HUES48 (cell line): ENCODE measurements around the gene SLC17A2.
A peak's percentile ranks its signal among the peaks of the same experiment; 100 is the strongest.

Experiments used
- H3K27ac ChIP-seq: one replicate; pipeline ENCODE4 v1.7.0; 2013; ENCODE audit warnings: low read depth, low read length, inconsistent platforms
- H3K27me3 ChIP-seq: 2 replicates; pipeline ENCODE4 v1.6.1; 2013; ENCODE audit warnings: mild to moderate bottlenecking, low read length; ENCODE audit not compliant: control insufficient read depth, insufficient read depth
- H3K36me3 ChIP-seq: 2 replicates; pipeline ENCODE4 v1.6.1; 2013; ENCODE audit warnings: low read length; ENCODE audit not compliant: control insufficient read depth, insufficient read depth
- H3K4me1 ChIP-seq: 2 replicates; pipeline ENCODE4 v1.6.1; 2013; ENCODE audit warnings: mild to moderate bottlenecking, low read length; ENCODE audit not compliant: control insufficient read depth, insufficient read depth
- H3K4me3 ChIP-seq: 2 replicates; pipeline ENCODE4 v1.5.1; 2013; ENCODE audit warnings: mild to moderate bottlenecking, low read depth, low read length
- H3K9ac ChIP-seq: 2 replicates; pipeline ENCODE4 v1.6.1; 2013; ENCODE audit warnings: mild to moderate bottlenecking, low read depth, low read length, moderate library complexity
- H3K9me3 ChIP-seq: 2 replicates; pipeline ENCODE4 v1.6.1; 2013; ENCODE audit warnings: low read length; ENCODE audit not compliant: control insufficient read depth, insufficient read depth

SLC17A2 gene

GRCh38 chr6:25930532-25931410, at the start of gene SLC17A2:
SLC17A2 (minus strand) TSS chr6:25930691; CDS start chr6:25925796, 4,895 bp downstream.
- Histone ChIP-seq H3K27me3 (no peaks in the 10 kb centered on the region), H3K9me3 (no peaks in the 10 kb centered on the region), H3K36me3 (no peaks in the 10 kb centered on the region), H3K27ac (no peak within 1 kb of the TSS), H3K4me3 (no peak within 1 kb of the TSS), H3K9ac (no peak within 1 kb of the TSS), H3K4me1 (no peaks in the 10 kb centered on the region)

- Histone ChIP-seq H3K4me1 (no peaks in the 10 kb centered on the region), H3K36me3 (peaks cover 55% of the 10 kb centered on the region), H3K9me3 (no peaks in the 10 kb centered on the region), H3K27ac (no peak overlapping the region), H3K9ac (no peak overlapping the region), H3K4me3 (no peak overlapping the region), H3K27me3 (no peaks in the 10 kb centered on the region)
These were observed 45.6 kb upstream of the SLC17A2 start for GRCh38 chr6:25975923-25976560.

GRCh38 chr6:25973923-25974555, 43.5 kb upstream of the SLC17A2 start:
- no peaks in the 10 kb centered on the region for H3K9me3 ChIP-seq
- no peak overlapping the region for H3K9ac ChIP-seq
- no peak overlapping the region for H3K27ac ChIP-seq
- H3K4me1 ChIP-seq, result no peaks in the 10 kb centered on the region
- no peaks in the 10 kb centered on the region for H3K27me3 ChIP-seq
- no peak overlapping the region for H3K4me3 ChIP-seq
- peaks cover 65% of the 10 kb centered on the region for H3K36me3 ChIP-seq

- Histone ChIP-seq H3K27ac (no peak overlapping the region), H3K9me3 (no peaks in the 10 kb centered on the region), H3K36me3 (peaks cover 61% of the 10 kb centered on the region), H3K9ac (no peak overlapping the region), H3K4me3 (no peak overlapping the region), H3K27me3 (no peaks in the 10 kb centered on the region), H3K4me1 (no peaks in the 10 kb centered on the region)
These were observed 42.4 kb upstream of the SLC17A2 start for GRCh38 chr6:25972902-25973301.

GRCh38 chr6:25972128-25972527, 41.6 kb upstream of the SLC17A2 start:
- H3K4me1 ChIP-seq, result no peaks in the 10 kb centered on the region; the same call in 1 of the 2 replicates
- no peaks in the 10 kb centered on the region for H3K27me3 ChIP-seq
- peaks cover 58% of the 10 kb centered on the region for H3K36me3 ChIP-seq
- H3K9me3 ChIP-seq, result no peaks in the 10 kb centered on the region
- no peak overlapping the region for H3K27ac ChIP-seq
- H3K4me3 ChIP-seq, result no peak overlapping the region
- H3K9ac ChIP-seq, result no peak overlapping the region

- Histone ChIP-seq H3K36me3 (peaks cover 61% of the 10 kb centered on the region), H3K9me3 (no peaks in the 10 kb centered on the region), H3K4me1 (peaks cover 8% of the 10 kb centered on the region), H3K27ac (no peak overlapping the region), H3K27me3 (no peaks in the 10 kb centered on the region), H3K4me3 (no peak overlapping the region), H3K9ac (no peak overlapping the region)
These were observed 40.8 kb upstream of the SLC17A2 start for GRCh38 chr6:25971187-25971821.

GRCh38 chr6:25968769-25969168, 38.3 kb upstream of the SLC17A2 start:
- no peaks in the 10 kb centered on the region for H3K9me3 ChIP-seq
- H3K36me3 ChIP-seq, result peaks cover 42% of the 10 kb centered on the region

GRCh38 chr6:25966711-25967110, 36.2 kb upstream of the SLC17A2 start:
- Histone ChIP-seq H3K4me1 (peaks cover 40% of the 10 kb centered on the region), H3K9ac (no peak overlapping the region), H3K27ac (no peak overlapping the region), H3K4me3 (peak overlapping the region; percentile 26; the same call in 1 of the 2 replicates), H3K9me3 (no peaks in the 10 kb centered on the region), H3K36me3 (peaks cover 23% of the 10 kb centered on the region), H3K27me3 (no peaks in the 10 kb centered on the region)

More at GRCh38 chr6:25968769-25969168, 38.3 kb upstream of the SLC17A2 start:
- no peaks in the 10 kb centered on the region for H3K27me3 ChIP-seq
- no peak overlapping the region for H3K9ac ChIP-seq
- no peak overlapping the region for H3K27ac ChIP-seq
- no peak overlapping the region for H3K4me3 ChIP-seq
- peaks cover 27% of the 10 kb centered on the region for H3K4me1 ChIP-seq

GRCh38 chr6:25965058-25965457, 34.6 kb upstream of the SLC17A2 start:
- Histone ChIP-seq H3K27ac (no peak overlapping the region), H3K4me3 (no peak overlapping the region), H3K36me3 (peaks cover 16% of the 10 kb centered on the region), H3K4me1 (peaks cover 40% of the 10 kb centered on the region), H3K27me3 (no peaks in the 10 kb centered on the region), H3K9ac (no peak overlapping the region), H3K9me3 (no peaks in the 10 kb centered on the region)

- peaks cover 40% of the 10 kb centered on the region for H3K4me1 ChIP-seq
- peaks cover 3% of the 10 kb centered on the region; the same call in 1 of the 2 replicates for H3K9me3 ChIP-seq
- no peaks in the 10 kb centered on the region for H3K27me3 ChIP-seq
- peaks cover 7% of the 10 kb centered on the region for H3K36me3 ChIP-seq
- peak overlapping the region; percentile 48 for H3K27ac ChIP-seq
- H3K9ac ChIP-seq, result no peak overlapping the region
- peak overlapping the region; percentile 48 for H3K4me3 ChIP-seq
These were observed 33.1 kb upstream of the SLC17A2 start for GRCh38 chr6:25963426-25964123.
